Left renal pelvis (tissue), 4 donors: ENCODE data around the gene MLANA. TPM values are rescaled to one million over a fixed set of nuclear protein-coding genes. Genes with fewer than 3 reads are reported as not detected.

ENCODE experiments used
- DNase-seq, 4 donors: peaks; one replicate each; pipeline ENCODE4 v3.0.0-alpha.2; 2013; ENCODE audit warnings: low read depth in 4 of 4, low spot score in 3 of 4
- polyA plus RNA-seq, 4 donors: library from polyadenylated mRNA; unstranded; fragments of 120-200 nt; gene quantifications; one replicate each; pipeline ENCODE4 v1.2.1, GENCODE V29; 2013; ENCODE audit not compliant: insufficient read length in 4 of 4

The MLANA gene
- polyA plus RNA-seq, 4 donors = 0.74 to 0.99 (median 0.88) TPM

DNA sequence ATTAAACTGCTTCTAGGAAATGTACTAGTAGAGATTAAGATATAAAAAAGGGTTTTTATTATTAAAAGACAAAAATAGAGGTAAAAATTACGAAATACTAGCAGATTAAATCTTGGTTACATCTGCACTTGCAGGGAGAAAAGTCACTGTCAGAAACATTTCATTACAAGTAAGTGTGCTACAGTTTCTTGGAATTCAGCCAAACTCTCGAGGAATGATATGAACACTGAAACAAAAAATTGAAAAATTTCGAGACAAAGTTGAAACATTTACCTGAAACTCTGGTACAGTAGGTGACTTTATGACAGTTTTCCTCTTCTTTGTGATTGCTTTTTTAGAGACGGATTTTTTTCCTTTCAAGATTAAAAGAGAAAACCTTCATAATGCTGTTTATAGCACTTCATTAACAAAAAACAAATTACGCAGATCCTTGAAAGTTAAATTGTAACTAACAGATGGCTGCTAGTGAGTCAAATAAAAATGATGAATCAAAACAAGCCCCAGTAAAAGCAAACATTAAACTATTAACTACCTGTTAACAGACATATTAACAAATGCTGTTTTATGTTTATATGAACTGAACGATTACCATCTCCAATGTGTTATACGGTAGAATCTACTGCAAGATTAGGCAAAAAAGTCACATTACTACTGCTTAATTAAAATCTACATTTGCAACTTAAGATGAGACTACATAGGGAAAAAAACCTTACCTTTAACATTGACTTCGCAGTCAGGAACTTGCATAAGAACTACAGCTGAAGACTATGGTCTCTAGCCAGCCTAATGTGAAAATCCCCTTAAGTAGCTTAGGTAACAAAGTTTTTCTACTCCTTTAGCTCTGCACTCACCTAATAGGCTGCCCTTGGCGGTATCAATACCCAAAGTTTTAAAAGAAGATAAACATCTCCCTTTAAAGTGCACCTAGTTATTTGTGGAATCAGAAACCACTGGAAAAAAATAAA lies 63.3 kb downstream of the MLANA start:
- DNase-seq = no peak

DNA sequence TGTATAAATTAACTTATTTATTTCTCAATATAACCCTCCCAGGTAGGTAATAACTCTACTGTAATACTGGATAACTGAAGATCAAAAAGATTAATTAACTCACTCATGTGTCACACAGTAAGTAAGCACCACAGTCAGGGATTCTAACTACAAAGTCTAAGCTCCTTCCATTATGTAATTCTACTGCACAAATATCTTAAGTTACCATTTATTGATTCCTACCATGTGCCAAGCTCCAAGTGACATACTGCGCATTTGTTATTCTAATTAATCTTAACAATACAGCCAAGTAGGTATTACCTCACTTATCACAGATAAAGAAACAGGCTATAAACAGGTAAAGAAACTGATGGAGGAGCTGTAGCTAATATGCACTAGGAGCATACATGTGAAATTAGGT lies 66.5 kb downstream of the MLANA start:
- DNase-seq = no peak

DNA sequence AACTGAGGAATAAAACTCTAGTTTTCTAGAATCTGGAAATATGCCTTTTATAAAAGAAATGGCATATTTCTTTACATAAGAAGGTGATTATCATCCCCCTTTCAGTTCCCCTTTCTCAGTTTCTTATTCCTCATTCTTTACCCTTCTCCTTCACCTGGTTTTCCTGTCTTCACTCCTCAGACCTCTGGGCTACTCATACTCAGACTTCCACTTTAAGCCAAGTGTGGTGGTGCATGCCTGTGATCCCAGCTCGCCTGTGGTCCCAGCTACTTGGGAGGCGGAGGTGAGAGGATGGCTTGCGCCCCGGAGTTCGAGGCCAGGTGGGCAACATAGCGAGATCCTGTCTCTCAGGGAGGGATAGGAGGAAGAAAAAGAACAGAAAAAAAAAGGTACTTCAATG lies 67.6 kb downstream of the MLANA start:
- no peak for DNase-seq

Other genes with a start within 250 kb of the MLANA start
- 10 to 100 TPM; 13.4 to 57.5 (median 53.1) TPM for gene ERMP1, start 57.8 kb upstream of the MLANA start, polyA plus RNA-seq
- gene RANBP6, start 124.7 kb downstream of the MLANA start, polyA plus RNA-seq = 10 to 100 TPM; 26.7 to 39.0 (median 30.3) TPM